Esophagus muscularis mucosa (tissue), 4 donors: ENCODE results near the gene PLAU. TPM values are rescaled to one million over a fixed set of nuclear protein-coding genes. Genes with fewer than 3 reads are reported as not detected.
A peak's percentile ranks its signal among the peaks of the same experiment; 100 is the strongest.

Source experiments
- DNase-seq: peaks from one replicate; pipeline ENCODE4 v3.0.0-alpha.2; 2017; ENCODE audit errors: extremely low spot score
- H3K27ac ChIP-seq, 4 donors: fragments of 200-600 bp; sonication (generic); replicated peaks in 1 of 4; 1 replicate in 3 of 4; 2 replicates in 1 of 4; pipeline ENCODE4 v1.5.1; 2016 to 2019; ENCODE audit warnings: mild to moderate bottlenecking in 1 of 4
- H3K27me3 ChIP-seq, 4 donors: fragments of 200-600 bp; sonication (generic); one replicate each; pipeline versions ENCODE4 v1.5.1 to v1.6.0; 2016 to 2019
- H3K36me3 ChIP-seq, 4 donors: fragments of 200-600 bp; sonication (generic); one replicate each; pipeline ENCODE4 v1.5.1; 2016 to 2019
- H3K4me1 ChIP-seq, 4 donors: fragments of 200-600 bp; sonication (generic); one replicate each; pipeline ENCODE4 v1.5.1; 2016 to 2019
- H3K4me3 ChIP-seq, 4 donors: fragments of 200-600 bp; sonication (generic); 1 replicate in 2 of 4; 2 replicates in 2 of 4; pipeline ENCODE4 v1.5.1; 2016 to 2019; ENCODE audit warnings: mild to moderate bottlenecking in 4 of 4, moderate library complexity in 1 of 4
- H3K9me3 ChIP-seq, 4 donors: fragments of 200-600 bp; sonication (generic); 1 replicate in 3 of 4; 2 replicates in 1 of 4; pipeline ENCODE4 v1.5.1; 2016 to 2019
- CTCF ChIP-seq, 3 experiments: fragments of 200-600 bp in 2 of 3; fragments of 450-650 bp in 1 of 3; sonication (generic) in 2 of 3; IDR thresholded peaks; one replicate each; pipeline ENCODE4 v1.5.1; 2017 to 2019; ENCODE audit warnings: antibody characterized with exemption in 3 of 3, mild to moderate bottlenecking in 2 of 3, moderate library complexity in 1 of 3
- EP300 ChIP-seq: sonication (generic); formaldehyde crosslinking; IDR thresholded peaks from one replicate; pipeline ENCODE4 v1.6.1; 2017; ENCODE audit warnings: antibody characterized with exemption
- POLR2A ChIP-seq: fragments of 450-650 bp; IDR thresholded peaks from one replicate; pipeline ENCODE4 v1.6.1; 2017; ENCODE audit warnings: antibody characterized with exemption, moderate library complexity, mild to moderate bottlenecking, low read depth
- POLR2AphosphoS5 ChIP-seq, 2 donors: sonication (generic); formaldehyde crosslinking; IDR thresholded peaks; one replicate each; pipeline ENCODE4 v1.6.1; 2017; ENCODE audit warnings: antibody characterized with exemption in 2 of 2
- WGBS: methylation state at CpG from one replicate; pipeline ENCODE4 v1.1.5; 2018; 5-methylcytosine and 5-hydroxymethylcytosine counted together
- intact Hi-C: fragments of 100-400 bp; cut with DNase I; formaldehyde crosslinking; loops from one replicate; pipeline ENCODE4 v1.15.1; 2023
- total RNA-seq, 4 donors: library from RNA; depleted of rRNA; stranded (reverse); fragments of >200 nt; gene quantifications; one replicate each; pipeline versions ENCODE4 v1.1.0 to v1.2.1, GENCODE V29; 2016

Gene PLAU
- total RNA-seq, 4 donors from 2014 or later = 4.2 to 38.3 (median 6.9) TPM

- peak; percentile 96 for DNase-seq
- Histone ChIP-seq H3K27ac (peak overlapping the region; percentile 55 to 93 (median 63)), H3K4me1 (peaks cover 0 to 30% (median 29%) of the 10 kb centered on the region in 4 donors), H3K9me3 (no peaks in the 10 kb centered on the region), H3K4me3 (no peak overlapping the region), H3K27me3 (no peaks in the 10 kb centered on the region), H3K36me3 (no peaks in the 10 kb centered on the region)
- TF ChIP-seq POLR2AphosphoS5 (IDR thresholded peaks at IDR 0.05) (peak; percentile 65 to 75), POLR2A (no peak), CTCF (IDR thresholded peaks at IDR 0.05) (peak; percentile 94 to 99 (median 97))
- 15% methylated on average over 14 of the region's 14 CpGs for WGBS
- intact Hi-C loops = loop anchor here (1.0 to 10.0 kb wide), 2 partner anchors 31 to 355 kb away; no protein-coding TSS in a partner anchor
Observed at GRCh38 chr10:73879296-73880173, 31.4 kb upstream of the PLAU start.

GRCh38 chr10:73881221-73881919, 29.6 kb upstream of the PLAU start:
- intact Hi-C loops = loop anchor here (10.0 kb wide), 1 partner anchor 353 kb away; no protein-coding TSS in a partner anchor
- Histone ChIP-seq H3K9me3 (no peaks in the 10 kb centered on the region), H3K27ac (no peak overlapping the region), H3K36me3 (no peaks in the 10 kb centered on the region), H3K4me3 (no peak overlapping the region), H3K27me3 (no peaks in the 10 kb centered on the region), H3K4me1 (peaks cover 3 to 27% (median 19%) of the 10 kb centered on the region in 4 donors)
- DNase-seq = no peak
- WGBS = 89% methylated on average over 3 of the region's 3 CpGs
- no peak for TF ChIP-seq CTCF (IDR thresholded peaks at IDR 0.05)
- no peak for TF ChIP-seq EP300
- TF ChIP-seq POLR2AphosphoS5 (IDR thresholded peaks at IDR 0.05) = no peak
- TF ChIP-seq POLR2A = no peak

- TF ChIP-seq EP300 = no peak
- no peak for TF ChIP-seq CTCF (IDR thresholded peaks at IDR 0.05)
- TF ChIP-seq POLR2A = no peak
- no peak for TF ChIP-seq POLR2AphosphoS5 (IDR thresholded peaks at IDR 0.05)
- 92% methylated on average over 3 of the region's 3 CpGs for WGBS
- intact Hi-C loops = loop anchor here (10.0 kb wide), 1 partner anchor 351 kb away; no protein-coding TSS in a partner anchor
- H3K27me3 ChIP-seq = no peaks in the 10 kb centered on the region
- no peak overlapping the region for H3K4me3 ChIP-seq
- no peak for DNase-seq
- peaks cover 29 to 43% (median 39%) of the 10 kb centered on the region in 4 donors for H3K4me1 ChIP-seq
- H3K9me3 ChIP-seq = no peaks in the 10 kb centered on the region
- no peaks in the 10 kb centered on the region for H3K36me3 ChIP-seq
- H3K27ac ChIP-seq = no peak overlapping the region
Observed at GRCh38 chr10:73884017-73884416, 26.9 kb upstream of the PLAU start.

- Histone ChIP-seq H3K4me3 (no peak overlapping the region), H3K27ac (peak overlapping the region; percentile 82 to 87 (median 85)), H3K9me3 (no peaks in the 10 kb centered on the region), H3K4me1 (peaks cover 32 to 35% (median 34%) of the 10 kb centered on the region in 4 donors), H3K27me3 (no peaks in the 10 kb centered on the region), H3K36me3 (no peaks in the 10 kb centered on the region)
- no peak for DNase-seq
- WGBS = 0% methylated on average over 1 of the region's 5 CpGs
- TF ChIP-seq EP300 (no peak), POLR2A (no peak), POLR2AphosphoS5 (IDR thresholded peaks at IDR 0.05) (peak; percentile 11 to 38), CTCF (IDR thresholded peaks at IDR 0.05) (peak; percentile 83 to 93 (median 91))
- intact Hi-C loops = loop anchor here (1.0 to 10.0 kb wide), 3 partner anchors 55 to 349 kb away; no protein-coding TSS in a partner anchor
Observed at GRCh38 chr10:73886085-73886529, 24.8 kb upstream of the PLAU start.
